ENCODE results near the gene MTA3.
"Not testable (repeated sequence)": the region's sequence is repeated elsewhere in the genome, so short reads cannot be mapped to it uniquely, and the experiment has no call there.

The MTA3 gene

GRCh38 chr2:42663106-42663780, 94.8 kb downstream of the MTA3 start:
- ATAC-seq = peak; percentile 92
- peak; percentile 59 for DNase-seq

GRCh38 chr2:42663828-42664227, 95.4 kb downstream of the MTA3 start:
- ATAC-seq (no peak), DNase-seq (no peak)

DNA sequence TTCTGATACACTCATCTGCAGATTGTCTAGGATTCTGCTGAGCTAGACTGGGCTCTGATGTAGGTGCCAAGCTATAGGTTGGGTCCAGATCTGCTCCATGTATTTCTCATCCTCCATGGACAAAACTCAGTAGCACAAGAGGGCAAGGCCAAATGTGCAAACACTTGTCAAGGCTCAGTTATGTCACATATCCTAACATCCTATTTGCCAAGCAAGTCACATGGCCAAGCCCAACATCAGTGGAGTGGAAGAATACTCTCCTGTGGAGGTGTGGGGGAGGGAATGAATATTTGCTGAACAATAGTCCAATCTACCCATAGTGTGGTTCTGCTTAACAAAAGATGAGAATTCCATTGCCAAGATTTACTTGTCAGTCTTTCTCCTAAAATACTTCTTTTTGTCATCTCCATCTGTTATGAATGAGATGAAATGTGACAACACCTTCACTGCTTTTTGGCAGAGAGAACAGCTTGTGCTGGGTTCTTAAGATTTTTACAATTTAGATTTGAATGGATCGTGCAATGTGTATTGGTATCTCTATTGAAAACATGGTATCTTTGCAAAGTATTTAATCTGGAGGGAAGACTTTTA, 105.7 kb downstream of the MTA3 start:
- no peak for DNase-seq
- no peak for ATAC-seq

DNA sequence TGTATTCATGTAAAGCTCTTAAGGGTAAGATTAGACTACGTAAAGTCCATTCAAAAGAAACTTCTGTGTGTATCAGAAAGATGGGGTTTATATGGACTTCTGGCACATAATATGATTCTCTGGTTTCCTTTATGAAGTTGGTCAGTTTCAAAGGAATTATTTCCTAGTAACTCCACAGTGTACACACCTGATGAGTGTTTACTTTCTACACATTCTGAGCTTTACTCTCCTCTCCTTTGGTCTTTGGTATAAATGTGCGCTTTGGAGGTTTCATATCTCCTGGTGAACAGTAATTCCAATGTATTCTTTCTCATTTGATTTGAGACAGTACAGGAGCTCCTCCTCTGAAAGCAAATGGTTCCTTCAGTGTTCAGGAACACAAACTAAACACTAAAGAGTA, 107.4 kb downstream of the MTA3 start:
- ATAC-seq = no peak
- DNase-seq = no peak

- ATAC-seq (no peak), DNase-seq (no peak)
Observed at GRCh38 chr2:42685303-42685702, 116.9 kb downstream of the MTA3 start.

- ATAC-seq (peak; percentile 49), DNase-seq (no peak)
Observed at GRCh38 chr2:42693013-42693615, 124.7 kb downstream of the MTA3 start.

GRCh38 chr2:42693688-42694479, 125.5 kb downstream of the MTA3 start:
- ATAC-seq (no peak), DNase-seq (no peak)

DNA sequence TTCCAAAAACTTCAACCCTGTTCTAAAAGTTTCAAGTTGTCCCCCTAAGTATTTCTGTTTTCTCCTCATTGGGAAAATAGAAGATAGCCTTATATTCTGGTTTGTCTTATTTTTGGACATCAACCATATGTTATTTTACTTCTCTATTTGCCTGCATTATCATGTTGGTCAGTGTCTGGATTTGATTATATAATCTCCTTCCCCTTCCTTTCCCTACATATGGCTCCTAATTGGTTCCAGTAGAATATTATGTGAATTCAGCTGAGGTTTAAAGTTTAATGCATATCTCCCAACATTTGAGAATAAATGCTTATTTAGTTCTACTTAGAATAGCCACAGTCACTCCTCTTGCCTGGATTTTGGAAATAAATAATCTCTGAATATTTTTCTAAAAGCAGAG, 128.6 kb downstream of the MTA3 start:
- ATAC-seq (no peak), DNase-seq (no peak)

DNA sequence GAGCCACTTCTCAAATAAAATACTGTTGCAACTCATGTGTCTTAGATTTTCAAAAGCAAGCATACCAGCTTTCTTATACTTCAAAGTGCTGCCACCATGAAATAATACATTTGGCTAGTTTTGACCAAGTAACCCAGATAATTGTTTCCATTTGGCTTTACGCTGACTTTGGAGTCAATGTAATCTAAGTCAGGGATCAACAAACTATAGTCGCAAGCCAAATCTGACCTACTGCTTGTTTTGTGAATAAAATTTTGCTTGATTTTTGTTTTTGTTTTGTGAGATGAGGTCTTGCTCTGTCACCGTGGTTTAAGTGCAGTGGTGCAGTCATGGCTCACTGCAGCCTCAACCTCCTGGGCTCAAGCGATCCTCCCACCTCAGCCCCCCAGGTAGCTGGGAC, 130.5 kb downstream of the MTA3 start:
- DNase-seq = no peak
- no peak for ATAC-seq

DNA sequence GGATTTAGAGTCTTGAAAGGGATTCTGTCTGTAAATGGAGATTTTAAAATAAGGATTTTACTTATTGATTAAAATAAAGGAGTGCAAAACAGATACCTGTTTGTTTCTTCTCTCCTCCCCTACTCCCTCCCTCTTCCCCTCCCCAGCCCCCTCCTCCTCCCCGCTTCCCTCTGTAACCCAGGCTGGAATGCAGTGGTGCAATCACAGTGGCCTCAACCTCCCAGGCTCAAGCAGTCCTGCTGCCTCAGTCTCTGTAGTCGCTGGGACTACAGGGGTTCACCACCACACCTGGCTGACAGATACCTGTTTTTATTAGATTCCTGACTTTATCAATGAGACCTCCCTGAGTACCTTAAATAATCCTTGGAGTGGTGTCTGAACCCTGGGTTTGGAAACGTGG, 138.4 kb downstream of the MTA3 start:
- ATAC-seq (no peak), DNase-seq (no peak)

DNA sequence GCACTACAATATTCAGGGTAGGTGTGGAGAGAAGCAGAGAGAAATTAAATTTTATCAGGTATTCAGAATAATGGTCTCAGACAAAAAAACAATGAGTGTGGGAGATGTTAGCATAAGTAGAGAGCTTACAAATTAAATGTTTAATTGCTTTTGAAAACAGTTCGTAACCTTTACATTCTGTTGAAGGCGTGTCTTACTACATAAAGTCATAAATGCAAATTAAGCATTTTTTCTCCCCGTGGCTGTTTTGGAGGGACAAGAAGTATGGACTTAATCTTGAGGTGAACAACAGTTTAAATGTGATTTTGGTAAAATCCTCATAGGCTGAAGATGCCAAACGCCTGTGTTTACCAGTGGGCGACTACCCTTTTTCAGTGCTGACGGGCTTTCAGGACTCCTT, 139.7 kb downstream of the MTA3 start:
- ATAC-seq = no peak

GRCh38 chr2:42711896-42712295, 143.5 kb downstream of the MTA3 start:
- ATAC-seq (no peak), DNase-seq (no peak)

More for the DNA sequence above, 139.7 kb downstream of the MTA3 start:
- no peak for DNase-seq

DNA sequence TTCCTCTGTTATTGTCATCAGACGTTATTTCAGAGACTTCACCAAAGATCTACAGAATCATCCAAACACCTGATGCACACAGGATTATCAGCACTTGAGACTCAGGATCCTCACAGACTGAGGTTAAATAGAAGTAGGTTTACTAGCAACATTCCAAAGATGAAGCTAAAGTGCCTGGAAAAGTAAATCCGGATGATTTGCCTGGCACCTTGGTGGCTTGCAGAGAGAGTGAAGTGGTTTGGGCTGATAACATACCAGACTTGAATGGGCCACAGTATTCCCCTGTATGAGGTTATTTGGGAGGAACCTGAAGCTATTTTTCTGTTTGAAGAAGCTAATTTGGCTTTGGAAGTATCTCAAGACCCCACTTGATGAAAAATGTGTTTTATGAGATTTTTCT, 144.5 kb downstream of the MTA3 start:
- DNase-seq (no peak), ATAC-seq (no peak)

GRCh38 chr2:42713920-42714319, 145.5 kb downstream of the MTA3 start:
- DNase-seq (no peak), ATAC-seq (no peak)

DNA sequence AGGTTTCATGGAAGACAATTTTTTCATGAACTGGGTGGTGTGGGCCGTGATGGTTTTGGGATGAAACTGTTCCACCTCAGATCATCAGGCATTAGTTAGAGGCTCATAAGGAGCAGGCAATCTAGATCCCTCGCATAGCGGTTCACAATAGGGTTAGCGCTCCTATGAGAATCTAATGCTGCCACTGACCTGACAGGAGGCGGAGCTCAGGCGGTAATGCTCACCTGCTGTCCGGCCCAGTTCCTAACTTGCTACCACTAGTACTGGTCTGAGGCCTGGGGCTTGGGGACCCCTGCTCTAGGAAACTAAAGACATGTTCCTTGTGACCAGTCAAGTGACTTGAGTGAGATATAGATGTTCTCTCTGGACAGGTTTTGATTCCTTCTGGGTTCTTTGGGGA, 146.3 kb downstream of the MTA3 start:
- ATAC-seq (no peak), DNase-seq (no peak)

DNA sequence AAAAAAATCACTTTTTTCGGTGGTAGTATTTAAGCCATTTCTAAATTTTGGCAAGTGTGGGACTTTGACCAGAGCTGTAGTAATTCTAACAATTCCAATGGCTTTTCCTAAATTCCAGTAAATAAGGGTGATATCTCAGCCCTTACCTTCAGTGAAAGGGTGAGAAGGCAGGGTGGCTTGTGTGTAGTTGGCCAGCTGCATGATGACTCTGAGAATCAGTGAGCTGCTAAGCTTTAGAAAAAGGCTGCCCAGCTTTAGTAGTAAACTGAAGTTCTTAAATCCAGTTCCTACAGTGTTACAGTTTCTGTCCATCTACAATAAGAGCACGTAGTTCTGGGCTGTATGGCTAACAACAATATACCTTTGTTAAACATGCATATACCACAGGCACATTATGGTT, 153.5 kb downstream of the MTA3 start:
- ATAC-seq (no peak), DNase-seq (no peak)

DNA sequence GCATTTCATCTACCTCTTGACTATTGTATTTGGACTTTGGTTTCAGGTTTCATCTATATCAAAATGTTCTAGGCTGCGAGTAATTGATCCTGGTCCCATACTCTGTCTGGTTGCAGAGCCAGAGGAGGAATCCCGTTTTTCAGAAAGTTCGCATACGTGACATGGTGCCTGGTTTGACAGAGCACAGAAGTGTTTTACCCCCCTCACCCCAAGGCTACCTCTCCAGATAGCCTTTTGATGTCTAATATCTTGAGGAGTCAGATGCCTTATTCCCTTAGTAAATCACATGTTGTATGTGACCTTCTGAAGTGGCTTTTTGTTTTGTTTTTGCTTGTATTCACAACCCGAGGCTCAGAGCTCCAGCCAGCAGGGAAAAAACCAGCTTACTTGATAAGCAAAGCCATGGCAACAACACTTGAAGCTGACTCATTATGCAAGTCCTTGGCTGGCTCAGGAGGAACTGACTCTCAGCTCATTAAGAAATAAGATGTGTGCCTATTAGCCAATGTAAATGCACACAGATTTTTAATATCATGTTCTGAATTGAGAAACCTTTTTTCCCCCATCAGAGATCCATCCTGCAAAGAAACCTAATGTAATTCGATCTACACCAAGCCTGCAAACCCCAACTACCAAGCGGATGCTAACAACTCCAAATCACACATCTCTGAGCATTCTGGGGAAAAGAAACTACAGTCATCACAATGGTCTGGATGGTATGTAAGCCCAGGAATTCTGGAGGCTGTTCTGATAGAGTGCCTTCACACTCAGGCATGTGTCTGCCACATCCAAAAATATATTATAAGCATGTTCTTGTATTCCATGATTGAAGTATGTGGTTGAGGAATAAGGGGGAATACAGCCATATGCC, 154.1 kb downstream of the MTA3 start:
- peak; percentile 22 for DNase-seq

DNA sequence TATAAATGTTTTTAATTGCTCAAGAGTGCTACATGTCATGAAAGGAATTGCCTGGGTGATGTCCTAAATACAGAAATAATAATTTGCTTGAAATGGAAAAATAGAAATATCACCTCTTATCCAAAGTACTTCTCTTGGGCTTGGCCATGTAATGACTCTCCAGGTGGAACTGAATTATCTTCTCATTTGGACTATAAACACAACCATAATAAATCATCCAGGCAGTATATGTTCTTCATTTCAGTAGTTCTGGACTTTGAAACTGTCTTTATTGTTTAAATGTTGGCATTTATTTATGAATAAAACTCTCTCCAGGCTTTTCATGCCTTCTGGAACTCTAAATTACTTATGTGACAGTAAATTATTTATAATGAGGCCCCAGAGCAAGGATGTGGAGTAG, 155.0 kb downstream of the MTA3 start:
- no peak for DNase-seq
- no peak for ATAC-seq

More for the DNA sequence above, 154.1 kb downstream of the MTA3 start:
- ATAC-seq = peak; percentile 85

DNA sequence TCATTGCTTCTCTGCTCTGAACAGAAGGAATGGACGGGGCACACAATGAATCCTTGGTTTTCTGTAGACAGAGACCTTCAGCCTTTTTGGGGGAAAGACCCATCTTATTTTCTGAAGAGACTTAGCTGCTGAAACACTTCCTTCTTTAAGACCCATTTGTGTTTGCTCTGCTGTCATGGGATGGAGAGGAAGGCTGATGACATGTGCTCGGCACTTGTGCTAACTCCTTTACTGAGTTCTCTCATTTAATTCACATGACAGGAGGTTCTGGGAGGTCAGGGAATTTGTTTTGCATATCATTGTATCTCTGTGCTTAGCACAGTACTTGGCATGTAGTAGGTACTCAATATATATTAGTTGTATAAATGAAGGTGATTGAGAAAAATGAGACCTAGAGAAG, 156.5 kb downstream of the MTA3 start:
- ATAC-seq = no peak

GRCh38 chr2:42725657-42726056, 157.2 kb downstream of the MTA3 start:
- no peak for ATAC-seq
- DNase-seq = no peak

More for the DNA sequence above, 156.5 kb downstream of the MTA3 start:
- no peak for DNase-seq

GRCh38 chr2:42726680-42727079, 158.2 kb downstream of the MTA3 start:
- no peak for ATAC-seq
- DNase-seq = no peak

DNA sequence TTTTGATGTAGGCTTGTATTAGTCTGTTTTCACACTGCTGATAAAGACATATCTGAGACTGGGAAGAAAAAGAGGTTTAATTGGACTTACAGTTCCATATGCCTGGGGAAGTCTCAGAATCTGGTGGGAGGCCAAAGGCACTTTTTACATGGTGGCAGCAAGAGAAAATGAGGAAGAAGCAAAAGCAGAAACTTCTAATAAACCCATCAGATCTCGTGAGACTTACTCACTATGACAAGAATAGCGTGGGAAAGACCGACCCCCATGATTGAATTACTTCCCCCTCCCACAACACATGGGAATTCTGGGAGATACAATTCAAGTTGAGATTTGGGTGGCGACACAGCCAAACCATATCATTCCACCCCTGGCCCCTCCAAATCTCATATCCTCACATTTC, 162.9 kb downstream of the MTA3 start:
- not testable (repeated sequence) for ATAC-seq, DNase-seq

Data from stimulated activated naive CD8-positive, alpha-beta T cell treated with anti-CD3 and anti-CD28 coated beads, Interleukin-15, Interleukin-2, amounts not matched to agents 100 U/mL and 50 U/mL, for 24 hours (primary cell).